Tibial artery (tissue), 4 donors: ENCODE results near the gene CCDC102A.
"Not testable (repeated sequence)": the region's sequence is repeated elsewhere in the genome, so short reads cannot be mapped to it uniquely, and the experiment has no call there.

Experiments used
- DNase-seq, 2 donors: peaks; one replicate each; pipeline ENCODE4 v3.0.0-alpha.2; 2019
- H3K27ac ChIP-seq, 2 donors: fragments of 200-600 bp; sonication (generic) in 1 of 2; 1 replicate in 1 of 2; 2 replicates in 1 of 2; pipeline ENCODE4 v1.5.1; 2018 to 2019; ENCODE audit warnings: mild to moderate bottlenecking in 1 of 2
- H3K27me3 ChIP-seq, 2 donors: fragments of 200-600 bp; sonication (generic) in 1 of 2; one replicate each; pipeline versions ENCODE4 v1.5.1 to v1.6.0; 2016 to 2019
- H3K36me3 ChIP-seq, 3 donors: fragments of 200-600 bp; sonication (generic) in 2 of 3; one replicate each; pipeline ENCODE4 v1.5.1; 2016 to 2019; ENCODE audit warnings: mild to moderate bottlenecking in 2 of 3
- H3K4me1 ChIP-seq, 4 donors: fragments of 200-600 bp; sonication (generic) in 2 of 4; 1 replicate in 3 of 4; 2 replicates in 1 of 4; pipeline ENCODE4 v1.5.1; 2016 to 2019
- H3K4me3 ChIP-seq, 2 donors: fragments of 200-600 bp; sonication (generic) in 1 of 2; 1 replicate in 1 of 2; 2 replicates in 1 of 2; pipeline ENCODE4 v1.5.1; 2018 to 2019; ENCODE audit warnings: mild to moderate bottlenecking in 2 of 2
- H3K9me3 ChIP-seq, 3 donors: fragments of 200-600 bp; sonication (generic) in 1 of 3; one replicate each; pipeline ENCODE4 v1.5.1; 2016 to 2019
- CTCF ChIP-seq, 2 experiments: fragments of 200-600 bp in 1 of 2; fragments of 450-650 bp in 1 of 2; IDR thresholded peaks; one replicate each; pipeline ENCODE4 v1.5.1; 2017 to 2019; ENCODE audit warnings: antibody characterized with exemption in 2 of 2, mild to moderate bottlenecking in 1 of 2, moderate library complexity in 1 of 2
- intact Hi-C: fragments of 100-400 bp; cut with DNase I; formaldehyde crosslinking; loops from one replicate; pipeline ENCODE4 v1.15.0; 2023; ENCODE audit warnings: low total_unique reads

Gene CCDC102A

GRCh38 chr16:57572978-57573728, 36.8 kb upstream of the CCDC102A start:
- DNase-seq: no peak
- no peaks in the 10 kb centered on the region for H3K36me3 ChIP-seq
- peaks cover 0 to 5% (median 2%) of the 10 kb centered on the region in 4 donors for H3K4me1 ChIP-seq
- intact Hi-C loops: no loop called here
- H3K9me3 ChIP-seq: no peaks in the 10 kb centered on the region
- peaks cover 0 to 37% of the 10 kb centered on the region in 2 donors for H3K27me3 ChIP-seq
- H3K4me3 ChIP-seq: no peak overlapping the region
- no peak for TF ChIP-seq CTCF (IDR thresholded peaks at IDR 0.05)
- no peak overlapping the region for H3K27ac ChIP-seq

DNA sequence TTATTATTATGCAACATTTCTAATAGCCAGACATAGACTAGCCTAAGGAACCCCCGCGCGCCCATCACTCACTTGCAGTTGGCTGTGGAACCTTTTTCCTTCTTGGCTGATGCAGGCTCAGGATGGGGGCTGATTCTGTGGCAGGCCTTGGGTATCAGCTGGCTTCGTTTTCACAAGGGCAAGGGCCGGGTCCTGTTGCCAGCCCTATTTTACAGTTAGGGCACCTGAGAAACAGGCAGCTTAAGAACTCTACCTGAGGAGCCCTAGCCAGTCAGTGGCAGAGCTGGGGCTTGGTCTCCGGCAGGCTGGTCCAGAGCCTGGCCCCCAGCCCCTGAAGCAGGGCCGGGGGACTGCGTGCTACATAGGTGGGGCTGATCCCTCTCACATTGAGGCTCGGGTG, 34.7 kb upstream of the CCDC102A start:
- Histone ChIP-seq H3K27me3 (peaks cover 0 to 22% of the 10 kb centered on the region in 2 donors), H3K36me3 (no peaks in the 10 kb centered on the region)

GRCh38 chr16:57570301-57571070, 34.1 kb upstream of the CCDC102A start:
- Histone ChIP-seq H3K4me1 (no peaks in the 10 kb centered on the region), H3K4me3 (no peak overlapping the region), H3K27me3 (peaks cover 0 to 22% of the 10 kb centered on the region in 2 donors), H3K9me3 (no peaks in the 10 kb centered on the region), H3K36me3 (no peaks in the 10 kb centered on the region), H3K27ac (no peak overlapping the region)
- no peak for DNase-seq
- TF ChIP-seq CTCF (IDR thresholded peaks at IDR 0.05): no peak
- intact Hi-C loops: no loop called here

More for the DNA sequence above, 34.7 kb upstream of the CCDC102A start:
- TF ChIP-seq CTCF (IDR thresholded peaks at IDR 0.05): no peak
- intact Hi-C loops: no loop called here
- no peaks in the 10 kb centered on the region for H3K9me3 ChIP-seq
- no peak for DNase-seq
- H3K4me3 ChIP-seq: no peak overlapping the region
- no peak overlapping the region for H3K27ac ChIP-seq
- no peaks in the 10 kb centered on the region for H3K4me1 ChIP-seq

DNA sequence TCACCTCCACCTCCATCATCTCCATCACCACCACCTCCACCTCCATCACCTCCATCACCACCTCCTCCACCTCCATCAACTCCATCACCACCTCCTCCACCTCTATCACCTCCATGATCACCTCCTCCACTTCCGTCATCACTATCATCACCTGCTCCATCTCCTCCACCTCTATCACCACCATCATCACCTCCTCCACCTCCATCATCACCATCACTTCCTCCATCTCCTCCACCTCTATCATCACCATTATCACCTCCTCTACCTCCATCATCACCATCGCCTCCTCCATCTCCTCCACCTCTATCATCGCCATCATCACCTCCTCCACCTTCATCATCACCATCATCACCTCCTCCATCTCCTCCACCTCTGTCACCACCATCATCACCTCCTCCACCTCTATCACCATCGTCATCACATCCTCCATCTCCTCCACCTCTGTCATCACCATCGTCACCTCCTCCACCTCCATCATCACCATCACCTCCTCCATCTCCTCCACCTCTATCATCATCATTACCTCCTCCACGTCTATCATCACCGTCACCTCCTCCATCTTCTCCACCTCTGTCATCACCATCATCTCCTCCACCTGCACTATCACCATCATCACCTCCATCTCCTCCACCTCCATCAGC, 33.1 kb upstream of the CCDC102A start:
- Histone ChIP-seq H3K27me3 (peaks cover 0 to 17% of the 10 kb centered on the region in 2 donors), H3K36me3 (no peaks in the 10 kb centered on the region), H3K27ac (no peak overlapping the region), H3K9me3 (no peaks in the 10 kb centered on the region), H3K4me1 (no peaks in the 10 kb centered on the region), H3K4me3 (no peak overlapping the region)
- intact Hi-C loops: no loop called here
- TF ChIP-seq CTCF (IDR thresholded peaks at IDR 0.05): no peak
- no peak for DNase-seq

GRCh38 chr16:57568772-57569171, 32.4 kb upstream of the CCDC102A start:
- intact Hi-C loops, H3K27ac ChIP-seq, H3K4me3 ChIP-seq, H3K4me1 ChIP-seq, H3K36me3 ChIP-seq, H3K9me3 ChIP-seq, DNase-seq: not testable (repeated sequence)
- peaks cover 0 to 19% of the 10 kb centered on the region in 2 donors for H3K27me3 ChIP-seq
